ENCODE data around the gene SCARF1.

The SCARF1 gene

DNA sequence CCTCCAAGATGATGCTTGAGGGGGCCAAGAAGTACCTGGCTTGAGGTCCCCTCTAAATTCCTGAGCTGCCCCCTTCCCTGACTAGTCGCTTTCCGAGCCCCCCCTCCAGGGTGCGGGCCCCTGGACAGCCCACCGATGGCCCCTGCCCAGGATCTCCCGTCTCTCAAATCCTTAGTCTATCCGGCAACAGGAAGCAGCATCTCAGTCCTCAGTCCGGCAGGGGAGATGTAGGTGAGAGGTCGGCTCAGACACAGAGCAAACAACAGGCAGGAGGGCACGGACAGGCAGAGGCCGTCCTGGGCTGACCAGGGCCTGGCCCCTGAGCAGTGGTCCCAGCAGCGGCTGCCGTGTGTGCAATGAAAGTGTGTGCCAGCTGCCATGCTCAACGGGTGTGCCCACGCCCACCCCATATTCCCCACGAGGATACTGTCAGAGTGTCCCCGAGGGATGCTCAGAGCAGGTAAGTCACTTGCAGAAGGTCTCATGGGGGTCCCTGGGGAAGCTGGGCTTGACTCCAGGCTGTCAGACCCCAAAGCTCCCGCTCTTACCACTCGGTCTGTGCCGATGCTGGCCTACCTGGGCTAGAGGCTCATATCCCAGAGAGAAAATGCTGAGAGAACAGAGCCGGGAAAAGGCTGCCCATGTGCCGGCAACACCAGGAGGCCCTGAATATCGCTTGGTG, 24.1 kb downstream of the SCARF1 start:
- no peak for TF ChIP-seq MYC (IDR thresholded peaks at IDR 0.05; ENCODE audit: low read depth, low read length)
- TF ChIP-seq POLR2A (IDR thresholded peaks at IDR 0.05; ENCODE audit: extremely low read depth, insufficient read length) = no peak
- TF ChIP-seq, protein P1, sequence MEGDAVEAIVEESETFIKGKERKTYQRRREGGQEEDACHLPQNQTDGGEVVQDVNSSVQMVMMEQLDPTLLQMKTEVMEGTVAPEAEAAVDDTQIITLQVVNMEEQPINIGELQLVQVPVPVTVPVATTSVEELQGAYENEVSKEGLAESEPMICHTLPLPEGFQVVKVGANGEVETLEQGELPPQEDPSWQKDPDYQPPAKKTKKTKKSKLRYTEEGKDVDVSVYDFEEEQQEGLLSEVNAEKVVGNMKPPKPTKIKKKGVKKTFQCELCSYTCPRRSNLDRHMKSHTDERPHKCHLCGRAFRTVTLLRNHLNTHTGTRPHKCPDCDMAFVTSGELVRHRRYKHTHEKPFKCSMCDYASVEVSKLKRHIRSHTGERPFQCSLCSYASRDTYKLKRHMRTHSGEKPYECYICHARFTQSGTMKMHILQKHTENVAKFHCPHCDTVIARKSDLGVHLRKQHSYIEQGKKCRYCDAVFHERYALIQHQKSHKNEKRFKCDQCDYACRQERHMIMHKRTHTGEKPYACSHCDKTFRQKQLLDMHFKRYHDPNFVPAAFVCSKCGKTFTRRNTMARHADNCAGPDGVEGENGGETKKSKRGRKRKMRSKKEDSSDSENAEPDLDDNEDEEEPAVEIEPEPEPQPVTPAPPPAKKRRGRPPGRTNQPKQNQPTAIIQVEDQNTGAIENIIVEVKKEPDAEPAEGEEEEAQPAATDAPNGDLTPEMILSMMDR (IDR thresholded peaks at IDR 0.05; ENCODE audit: low read depth, low read length) = no peak
- TF ChIP-seq, protein P2, sequence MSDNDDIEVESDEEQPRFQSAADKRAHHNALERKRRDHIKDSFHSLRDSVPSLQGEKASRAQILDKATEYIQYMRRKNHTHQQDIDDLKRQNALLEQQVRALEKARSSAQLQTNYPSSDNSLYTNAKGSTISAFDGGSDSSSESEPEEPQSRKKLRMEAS (IDR thresholded peaks at IDR 0.05; ENCODE audit: low read depth, low read length) = no peak
- no peak overlapping the region for H3K4me3 ChIP-seq (ENCODE audit: low read depth, low read length)
- no peak for DNase-seq (ENCODE audit: low read depth)

DNA sequence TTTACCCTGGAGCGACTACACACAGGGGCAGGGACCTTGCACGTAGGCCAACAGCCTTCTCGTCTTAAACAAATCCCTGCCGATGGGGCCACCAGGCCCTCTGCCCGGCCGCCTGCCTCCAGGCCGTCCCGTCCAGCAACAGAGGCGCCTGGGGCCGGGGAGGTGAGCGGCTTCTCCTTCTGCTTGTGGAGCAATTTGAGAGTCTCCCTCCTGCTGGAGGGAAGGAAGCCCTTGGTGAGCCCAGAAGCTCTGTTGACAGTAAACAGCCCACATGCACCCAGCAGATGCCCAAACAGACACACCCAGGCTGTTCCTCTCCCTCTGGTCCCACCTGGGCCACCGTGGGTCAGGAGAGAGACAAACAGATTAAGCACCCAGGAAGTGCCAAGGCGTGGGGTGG, 25.0 kb downstream of the SCARF1 start:
- no peak for DNase-seq (ENCODE audit: low read depth)
- H3K4me3 ChIP-seq (ENCODE audit: low read depth, low read length) = no peak overlapping the region
- TF ChIP-seq MYC (IDR thresholded peaks at IDR 0.05; ENCODE audit: low read depth, low read length) = no peak
- TF ChIP-seq, protein P2 (IDR thresholded peaks at IDR 0.05; ENCODE audit: low read depth, low read length) = no peak
- TF ChIP-seq, protein P1 (IDR thresholded peaks at IDR 0.05; ENCODE audit: low read depth, low read length) = no peak
- no peak for TF ChIP-seq POLR2A (IDR thresholded peaks at IDR 0.05; ENCODE audit: extremely low read depth, insufficient read length)

DNA sequence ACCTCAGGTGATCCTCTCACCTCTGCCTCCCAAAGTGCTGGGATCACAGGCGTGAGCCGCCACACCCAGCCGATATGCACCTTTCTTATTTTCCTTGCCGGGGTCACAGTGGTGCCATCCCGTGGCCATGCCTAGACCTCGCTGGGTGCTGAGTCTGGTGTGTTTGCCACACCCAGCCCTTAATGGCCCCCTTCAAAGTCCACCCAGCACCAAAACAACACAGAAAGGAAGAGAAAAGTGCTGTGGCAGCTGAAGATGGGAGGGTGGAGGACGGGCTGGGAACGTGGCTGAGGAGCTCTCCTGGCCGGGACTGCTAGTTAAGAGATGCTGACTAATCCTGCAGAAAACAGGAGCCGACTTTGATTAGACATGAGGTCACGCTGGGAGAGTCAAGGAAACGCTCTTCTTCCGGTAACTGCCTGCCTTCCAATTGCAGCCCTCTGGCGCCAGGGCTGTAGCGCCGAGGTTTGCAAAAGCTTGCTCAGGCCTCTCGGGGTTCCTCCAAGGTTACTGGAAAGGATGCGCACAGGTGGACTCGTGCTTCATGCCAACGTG, 27.8 kb downstream of the SCARF1 start:
- no peak for TF ChIP-seq POLR2A (IDR thresholded peaks at IDR 0.05; ENCODE audit: extremely low read depth, insufficient read length)
- DNase-seq (ENCODE audit: low read depth) = no peak
- H3K4me3 ChIP-seq (ENCODE audit: low read depth, low read length) = no peak overlapping the region

DNA sequence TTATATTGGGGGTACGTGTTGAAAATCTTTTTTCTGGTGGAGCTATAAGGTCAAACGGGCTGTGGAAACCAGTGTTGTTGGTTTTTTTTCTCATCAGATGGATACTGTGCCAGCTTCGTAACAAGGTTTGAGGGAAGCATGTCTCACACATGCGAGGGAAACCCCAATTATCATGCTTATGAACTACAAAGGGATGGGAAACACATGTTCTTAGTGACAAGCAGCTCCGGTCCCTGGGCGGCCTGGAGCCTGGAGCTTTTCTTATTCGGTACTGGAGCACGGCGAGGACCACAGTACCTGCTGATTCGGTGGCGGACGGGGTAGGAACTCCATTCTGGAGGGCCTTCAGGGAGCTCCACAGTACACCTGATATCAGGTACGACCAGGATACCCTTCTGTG, 29.4 kb downstream of the SCARF1 start:
- DNase-seq (ENCODE audit: low read depth) = no peak
- no peak overlapping the region for H3K4me3 ChIP-seq (ENCODE audit: low read depth, low read length)
- TF ChIP-seq MYC (IDR thresholded peaks at IDR 0.05; ENCODE audit: low read depth, low read length) = no peak
- no peak for TF ChIP-seq POLR2A (IDR thresholded peaks at IDR 0.05; ENCODE audit: extremely low read depth, insufficient read length)
- TF ChIP-seq, protein P2 (IDR thresholded peaks at IDR 0.05; ENCODE audit: low read depth, low read length) = no peak
- TF ChIP-seq, protein P1 (IDR thresholded peaks at IDR 0.05; ENCODE audit: low read depth, low read length) = no peak

DNA sequence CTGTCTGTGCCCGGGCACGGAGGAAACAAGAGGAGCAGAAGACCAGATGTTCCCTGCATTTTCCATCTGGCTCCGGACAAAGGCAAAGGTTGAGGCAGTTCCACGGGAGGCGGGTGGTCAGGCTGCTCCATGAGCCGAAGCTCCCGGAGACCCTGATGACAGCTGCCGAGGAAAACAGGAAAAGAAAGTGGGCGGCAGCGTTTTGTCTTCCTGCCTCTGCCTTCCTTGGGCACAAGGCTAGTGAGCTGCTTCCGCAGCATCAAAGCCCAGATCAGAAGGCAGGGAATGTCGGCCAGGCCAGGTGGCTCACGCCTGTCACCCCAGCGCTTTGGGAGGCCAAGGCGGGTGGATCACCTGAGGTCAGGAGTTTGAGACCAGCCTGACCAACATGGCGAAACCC, 33.1 kb downstream of the SCARF1 start:
- DNase-seq (ENCODE audit: low read depth) = no peak
- H3K4me3 ChIP-seq (ENCODE audit: low read depth, low read length) = no peak overlapping the region
- TF ChIP-seq, protein P2 (IDR thresholded peaks at IDR 0.05; ENCODE audit: low read depth, low read length) = no peak
- TF ChIP-seq MYC (IDR thresholded peaks at IDR 0.05; ENCODE audit: low read depth, low read length) (no peak), POLR2A (IDR thresholded peaks at IDR 0.05; ENCODE audit: extremely low read depth, insufficient read length) (no peak)
- TF ChIP-seq, protein P1 (IDR thresholded peaks at IDR 0.05; ENCODE audit: low read depth, low read length) = no peak

DNA sequence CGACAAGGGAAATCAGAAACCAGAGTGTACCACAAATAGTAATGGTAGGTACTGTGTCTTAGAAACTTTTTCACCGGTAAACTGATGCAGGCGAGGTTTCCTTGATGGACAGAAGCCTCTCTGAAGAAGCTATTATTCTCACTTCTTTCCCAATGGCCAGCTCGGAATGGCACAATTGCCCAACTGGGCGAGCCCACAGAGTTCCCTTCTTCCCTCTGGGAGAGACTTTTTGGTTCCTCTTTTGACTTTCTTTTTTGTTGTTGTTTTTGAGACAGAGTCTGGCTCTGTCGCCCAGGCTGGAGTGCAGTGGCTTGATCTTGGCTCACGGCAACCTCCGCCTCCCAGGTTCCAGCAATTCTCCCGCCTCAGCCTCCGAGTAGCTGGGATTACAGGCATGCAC, 33.8 kb downstream of the SCARF1 start:
- H3K4me3 ChIP-seq (ENCODE audit: low read depth, low read length) = no peak overlapping the region
- peak; percentile 66 for DNase-seq (ENCODE audit: low read depth)
- TF ChIP-seq, protein P2 (IDR thresholded peaks at IDR 0.05; ENCODE audit: low read depth, low read length) = no peak
- TF ChIP-seq MYC (IDR thresholded peaks at IDR 0.05; ENCODE audit: low read depth, low read length) = no peak
- no peak for TF ChIP-seq POLR2A (IDR thresholded peaks at IDR 0.05; ENCODE audit: extremely low read depth, insufficient read length)
- TF ChIP-seq, protein P1 (IDR thresholded peaks at IDR 0.05; ENCODE audit: low read depth, low read length) = no peak

All from NB4 (cell line).